ENCODE results near the gene TMEM259.

- no peak for TF ChIP-seq CTCF (IDR thresholded peaks at IDR 0.05)
- TF ChIP-seq POLR2A (IDR thresholded peaks at IDR 0.05), result no peak
These were observed 60.9 kb downstream of the TMEM259 start for GRCh38 chr19:960020-960419.
